A673 (cell line): ENCODE measurements around the gene SH3D19. TPM values are rescaled to one million over a fixed set of nuclear protein-coding genes. Genes with fewer than 3 reads are reported as not detected.

ENCODE experiments used
- BruUV-seq: library from RNA; stranded (reverse); fragments of 400-500 nt; replicated peaks from 2 replicates; lab custom pipeline; 2021; lab: Mats Ljungman, UMichigan
- CTCF ChIA-PET: fragments of 300-600 bp; sonication (Branson Sonifier 250); formaldehyde crosslinking; loops from one replicate; lab custom pipeline; 2022; ENCODE audit warnings: antibody characterized with exemption; lab: Charles Lee
- POLR2A ChIA-PET: fragments of 300-600 bp; sonication (Branson Sonifier 250); formaldehyde crosslinking; loops from one replicate; lab custom pipeline; 2022; ENCODE audit warnings: antibody characterized with exemption; ENCODE audit not compliant: low non-redundant PET; lab: Charles Lee
- DNase-seq: peaks from one replicate; pipeline ENCODE4 v3.0.0-alpha.2; 2015; ENCODE audit warnings: low spot score
- H3K27ac ChIP-seq: fragments of 200-600 bp; sonication (generic); 2 replicates; pipeline ENCODE4 v1.5.1; 2016; ENCODE audit warnings: mixed run types, low read depth, mild to moderate bottlenecking, mixed read lengths, antibody characterized with exemption, low read length; ENCODE audit not compliant: poor library complexity, severe bottlenecking
- H3K27me3 ChIP-seq: fragments of 200-600 bp; sonication (generic); replicated peaks from 2 replicates; pipeline ENCODE4 v1.6.1; 2017; ENCODE audit warnings: mixed run types, low read depth, mild to moderate bottlenecking, mixed read lengths, antibody characterized with exemption, low read length; ENCODE audit not compliant: insufficient read depth, poor library complexity
- H3K36me3 ChIP-seq: fragments of 200-600 bp; sonication (generic); 2 replicates; pipeline ENCODE4 v1.6.1; 2016; ENCODE audit warnings: mixed run types, mild to moderate bottlenecking, mixed read lengths, antibody characterized with exemption, low read length; ENCODE audit not compliant: insufficient read depth, poor library complexity, severe bottlenecking
- H3K4me1 ChIP-seq: fragments of 200-600 bp; sonication (generic); 2 replicates; pipeline ENCODE4 v1.6.1; 2017; ENCODE audit warnings: mixed run types, mild to moderate bottlenecking, mixed read lengths, antibody characterized with exemption, low read length; ENCODE audit not compliant: insufficient read depth, poor library complexity, severe bottlenecking
- H3K4me3 ChIP-seq: fragments of 200-600 bp; sonication (generic); 2 replicates; pipeline ENCODE4 v1.5.1; 2016; ENCODE audit warnings: low read depth, mixed run types, mild to moderate bottlenecking, mixed read lengths, low read length; ENCODE audit not compliant: poor library complexity, severe bottlenecking
- H3K9me3 ChIP-seq: fragments of 200-600 bp; sonication (generic); 2 replicates; pipeline ENCODE4 v1.6.1; 2016; ENCODE audit warnings: mixed run types, low read depth, mild to moderate bottlenecking, mixed read lengths, antibody characterized with exemption, low read length; ENCODE audit not compliant: poor library complexity, severe bottlenecking
- CTCF ChIP-seq: fragments of 300-800, 200-600 bp; sonication (generic); conservative IDR thresholded peaks from 2 replicates; pipeline ENCODE4 v1.5.1; 2017; ENCODE audit warnings: low read depth, mild to moderate bottlenecking, antibody characterized with exemption, low read length, moderate library complexity, mixed read lengths
- EZH2 ChIP-seq: fragments of 200-600 bp; sonication (generic); IDR thresholded peaks from 2 replicates; pipeline ENCODE4 v1.6.1; 2017; ENCODE audit warnings: borderline replicate concordance, low read depth, mild to moderate bottlenecking, mixed read lengths, antibody characterized with exemption, low read length; ENCODE audit not compliant: poor library complexity, severe bottlenecking
- intact Hi-C: fragments of 100-400 bp; cut with micrococcal nuclease; formaldehyde crosslinking; loops from one replicate; pipeline ENCODE4 v1.10.0; 2022; ENCODE audit not compliant: unreplicated experiment
- total RNA-seq: library from RNA; stranded (reverse); gene quantifications from 2 replicates; pipeline ENCODE4 v1.2.3, GENCODE V29; 2021

The SH3D19 gene
- total RNA-seq, 1 experiment from 2014 or later = 0.86 TPM

DNA sequence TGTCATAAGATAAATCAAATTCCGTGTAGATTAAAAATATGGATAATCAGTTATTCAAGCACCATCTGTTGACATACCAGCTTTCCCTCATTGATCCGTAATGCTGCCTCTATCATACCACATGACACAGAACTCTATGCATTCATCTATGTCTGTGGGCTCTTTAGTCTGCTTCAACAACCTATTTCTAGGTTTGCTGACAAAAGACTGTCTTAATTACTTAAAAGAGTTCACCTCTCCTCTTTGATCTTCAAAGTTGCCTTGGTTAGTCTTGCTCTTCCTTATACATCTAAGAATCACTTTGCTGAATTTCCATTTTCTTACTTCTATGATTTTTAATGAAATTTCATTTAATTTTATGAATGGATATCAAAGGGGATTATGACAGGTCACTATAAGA lies 105.5 kb downstream of the SH3D19 start:
- Histone ChIP-seq H3K4me1 (no peaks in the 10 kb centered on the region), H3K4me3 (no peak overlapping the region), H3K9me3 (no peaks in the 10 kb centered on the region), H3K27me3 (no peaks in the 10 kb centered on the region), H3K36me3 (no peaks in the 10 kb centered on the region), H3K27ac (no peak overlapping the region)
- no TSS peak for BruUV-seq
- no peak for DNase-seq
- TF ChIP-seq CTCF (no peak), EZH2 (no peak)
- ChIA-PET POLR2A (no interaction called here), CTCF (no interaction called here)
- intact Hi-C loops = no loop called here

DNA sequence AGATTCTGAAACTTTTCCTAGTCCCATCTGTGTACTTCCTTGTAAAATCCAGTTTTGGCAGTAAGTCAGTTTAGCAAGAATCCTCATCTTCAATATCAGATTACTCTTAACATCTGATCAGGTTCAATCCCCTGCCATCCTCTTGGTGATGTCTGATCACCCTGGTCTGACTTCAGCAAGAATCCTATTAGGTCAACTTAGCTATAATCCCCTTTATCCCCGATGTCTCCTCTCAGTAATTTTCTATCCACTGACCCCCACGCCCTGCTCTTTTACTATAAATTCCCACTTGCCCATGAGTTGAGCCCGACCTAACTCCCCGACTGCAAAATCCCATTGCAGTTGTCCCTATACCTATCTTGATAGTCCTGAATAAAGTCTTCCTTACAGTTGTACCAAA lies 106.3 kb downstream of the SH3D19 start:
- TF ChIP-seq EZH2 (no peak), CTCF (no peak)
- no peaks in the 10 kb centered on the region for H3K36me3 ChIP-seq
- no TSS peak for BruUV-seq
- ChIA-PET POLR2A (no interaction called here), CTCF (no interaction called here)
- H3K27me3 ChIP-seq = no peaks in the 10 kb centered on the region
- H3K4me1 ChIP-seq = no peaks in the 10 kb centered on the region
- no peak overlapping the region for H3K27ac ChIP-seq
- DNase-seq = no peak
- H3K4me3 ChIP-seq = no peak overlapping the region
- intact Hi-C loops = no loop called here
- no peaks in the 10 kb centered on the region for H3K9me3 ChIP-seq

DNA sequence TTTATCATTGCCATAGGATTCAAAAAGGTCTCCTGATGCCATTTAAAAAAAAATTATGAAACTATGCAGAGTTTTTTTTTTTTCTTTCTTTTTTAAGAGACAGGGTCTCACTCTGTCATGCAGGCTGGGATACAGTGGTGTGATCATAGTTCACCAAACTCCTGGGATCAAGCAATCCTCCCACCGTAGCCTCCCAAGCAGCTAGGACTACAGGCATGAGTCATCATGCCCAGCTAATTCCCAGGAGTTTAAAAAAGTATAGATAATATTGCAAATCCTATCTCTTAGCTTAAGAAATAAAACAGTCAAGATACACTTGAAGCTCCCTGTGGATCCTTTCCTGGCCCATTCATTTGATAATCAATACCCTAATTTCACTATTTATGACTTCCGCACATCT lies 107.1 kb downstream of the SH3D19 start:
- no peak for DNase-seq
- Histone ChIP-seq H3K36me3 (no peaks in the 10 kb centered on the region), H3K4me3 (no peak overlapping the region), H3K9me3 (no peaks in the 10 kb centered on the region), H3K4me1 (no peaks in the 10 kb centered on the region), H3K27me3 (no peaks in the 10 kb centered on the region), H3K27ac (no peak overlapping the region)
- ChIA-PET CTCF (no interaction called here), POLR2A (no interaction called here)
- TF ChIP-seq EZH2 (no peak), CTCF (no peak)
- intact Hi-C loops = no loop called here
- no TSS peak for BruUV-seq
